ENCODE measurements around the gene TRDN. TPM values are rescaled to one million over a fixed set of nuclear protein-coding genes. Genes with fewer than 3 reads are reported as not detected.

Gene TRDN
- total RNA-seq, 1 experiment from 2014 or later: 39.8 TPM

DNA sequence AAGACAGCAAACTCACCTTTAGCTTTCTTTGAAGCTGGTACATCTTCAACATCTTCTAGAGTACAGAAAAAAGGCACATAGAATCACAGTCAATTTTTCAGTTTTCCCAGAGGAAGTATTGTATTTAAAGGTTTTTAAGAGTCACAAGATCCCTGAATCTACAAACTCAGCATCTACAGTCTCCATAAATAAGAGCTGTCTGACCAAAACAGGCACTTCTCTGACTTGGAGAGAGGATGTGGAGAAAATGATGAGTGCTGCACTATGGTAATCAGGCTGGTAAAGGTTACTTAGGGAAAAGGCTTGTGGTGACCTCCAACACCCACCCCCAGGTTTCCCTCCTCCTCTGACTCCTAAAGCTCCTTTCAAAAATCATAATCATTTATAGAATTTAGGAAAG, 412.7 kb downstream of the TRDN start (continued):
- TF ChIP-seq USF1 (CRISPR knock-in tag; IDR thresholded peaks at IDR 0.05) (no peak), ZNF317 (CRISPR knock-in tag; IDR thresholded peaks at IDR 0.05; ENCODE audit: borderline replicate concordance, low read depth) (no peak)
- TF ChIP-seq, protein P1, sequence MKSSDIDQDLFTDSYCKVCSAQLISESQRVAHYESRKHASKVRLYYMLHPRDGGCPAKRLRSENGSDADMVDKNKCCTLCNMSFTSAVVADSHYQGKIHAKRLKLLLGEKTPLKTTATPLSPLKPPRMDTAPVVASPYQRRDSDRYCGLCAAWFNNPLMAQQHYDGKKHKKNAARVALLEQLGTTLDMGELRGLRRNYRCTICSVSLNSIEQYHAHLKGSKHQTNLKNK (CRISPR knock-in tag; IDR thresholded peaks at IDR 0.05): no peak
- TF ChIP-seq, protein P2, sequence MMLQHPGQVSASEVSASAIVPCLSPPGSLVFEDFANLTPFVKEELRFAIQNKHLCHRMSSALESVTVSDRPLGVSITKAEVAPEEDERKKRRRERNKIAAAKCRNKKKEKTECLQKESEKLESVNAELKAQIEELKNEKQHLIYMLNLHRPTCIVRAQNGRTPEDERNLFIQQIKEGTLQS (CRISPR knock-in tag; conservative IDR thresholded peaks at IDR 0.05): no peak

DNA sequence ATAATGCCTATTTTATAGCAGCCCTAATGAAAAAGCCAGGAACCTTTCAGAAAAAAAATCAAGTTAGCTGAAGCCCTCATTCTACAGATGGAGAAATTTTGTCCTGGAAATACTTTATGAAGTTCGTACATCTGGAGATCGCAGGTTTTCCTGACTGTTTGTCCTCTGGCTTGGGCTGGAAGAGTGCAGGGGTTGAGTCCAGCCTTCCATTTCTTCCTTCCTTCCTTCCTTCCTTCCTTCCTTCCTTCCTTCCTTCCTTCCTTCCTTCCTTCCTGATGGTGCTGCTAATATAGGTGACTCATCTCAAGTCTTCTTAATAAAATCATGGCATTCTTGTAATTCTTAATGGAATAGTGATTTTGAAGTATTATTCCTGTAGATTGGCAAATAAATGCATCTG, 413.3 kb downstream of the TRDN start:
- Mint-ChIP-seq H3K27me3 (ENCODE audit: low read depth) (no peaks in the 10 kb centered on the region), H3K36me3 (no peaks in the 10 kb centered on the region), H3K4me1 (no peaks in the 10 kb centered on the region), H3K27ac (no peak overlapping the region), H3K9me3 (no peaks in the 10 kb centered on the region), H3K4me3 (no peak overlapping the region)
- no peak for ATAC-seq
- ChIA-PET POLR2A (no interaction called here), CTCF (interaction anchor here (1.2 kb wide), 1 partner anchor 354 kb away, joined by 3 read pairs; no protein-coding TSS in a partner anchor)
- DNase-seq (ENCODE audit: low spot score): no peak
- TF ChIP-seq ERG (CRISPR knock-in tag; IDR thresholded peaks at IDR 0.05): no peak
- no peak for TF ChIP-seq NR3C1 (CRISPR knock-in tag; conservative IDR thresholded peaks at IDR 0.05; ENCODE audit: low read depth)
- no peak for TF ChIP-seq TEAD1 (CRISPR knock-in tag; IDR thresholded peaks at IDR 0.05)
- no peak for TF ChIP-seq ZNF671 (CRISPR knock-in tag; IDR thresholded peaks at IDR 0.05)
- TF ChIP-seq ZNF532 (CRISPR knock-in tag; IDR thresholded peaks at IDR 0.05; ENCODE audit: borderline replicate concordance): no peak
- TF ChIP-seq, protein P3, sequence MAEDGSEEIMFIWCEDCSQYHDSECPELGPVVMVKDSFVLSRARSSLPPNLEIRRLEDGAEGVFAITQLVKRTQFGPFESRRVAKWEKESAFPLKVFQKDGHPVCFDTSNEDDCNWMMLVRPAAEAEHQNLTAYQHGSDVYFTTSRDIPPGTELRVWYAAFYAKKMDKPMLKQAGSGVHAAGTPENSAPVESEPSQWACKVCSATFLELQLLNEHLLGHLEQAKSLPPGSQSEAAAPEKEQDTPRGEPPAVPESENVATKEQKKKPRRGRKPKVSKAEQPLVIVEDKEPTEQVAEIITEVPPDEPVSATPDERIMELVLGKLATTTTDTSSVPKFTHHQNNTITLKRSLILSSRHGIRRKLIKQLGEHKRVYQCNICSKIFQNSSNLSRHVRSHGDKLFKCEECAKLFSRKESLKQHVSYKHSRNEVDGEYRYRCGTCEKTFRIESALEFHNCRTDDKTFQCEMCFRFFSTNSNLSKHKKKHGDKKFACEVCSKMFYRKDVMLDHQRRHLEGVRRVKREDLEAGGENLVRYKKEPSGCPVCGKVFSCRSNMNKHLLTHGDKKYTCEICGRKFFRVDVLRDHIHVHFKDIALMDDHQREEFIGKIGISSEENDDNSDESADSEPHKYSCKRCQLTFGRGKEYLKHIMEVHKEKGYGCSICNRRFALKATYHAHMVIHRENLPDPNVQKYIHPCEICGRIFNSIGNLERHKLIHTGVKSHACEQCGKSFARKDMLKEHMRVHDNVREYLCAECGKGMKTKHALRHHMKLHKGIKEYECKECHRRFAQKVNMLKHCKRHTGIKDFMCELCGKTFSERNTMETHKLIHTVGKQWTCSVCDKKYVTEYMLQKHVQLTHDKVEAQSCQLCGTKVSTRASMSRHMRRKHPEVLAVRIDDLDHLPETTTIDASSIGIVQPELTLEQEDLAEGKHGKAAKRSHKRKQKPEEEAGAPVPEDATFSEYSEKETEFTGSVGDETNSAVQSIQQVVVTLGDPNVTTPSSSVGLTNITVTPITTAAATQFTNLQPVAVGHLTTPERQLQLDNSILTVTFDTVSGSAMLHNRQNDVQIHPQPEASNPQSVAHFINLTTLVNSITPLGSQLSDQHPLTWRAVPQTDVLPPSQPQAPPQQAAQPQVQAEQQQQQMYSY (CRISPR knock-in tag; IDR thresholded peaks at IDR 0.05): no peak
- TF ChIP-seq, protein P4, sequence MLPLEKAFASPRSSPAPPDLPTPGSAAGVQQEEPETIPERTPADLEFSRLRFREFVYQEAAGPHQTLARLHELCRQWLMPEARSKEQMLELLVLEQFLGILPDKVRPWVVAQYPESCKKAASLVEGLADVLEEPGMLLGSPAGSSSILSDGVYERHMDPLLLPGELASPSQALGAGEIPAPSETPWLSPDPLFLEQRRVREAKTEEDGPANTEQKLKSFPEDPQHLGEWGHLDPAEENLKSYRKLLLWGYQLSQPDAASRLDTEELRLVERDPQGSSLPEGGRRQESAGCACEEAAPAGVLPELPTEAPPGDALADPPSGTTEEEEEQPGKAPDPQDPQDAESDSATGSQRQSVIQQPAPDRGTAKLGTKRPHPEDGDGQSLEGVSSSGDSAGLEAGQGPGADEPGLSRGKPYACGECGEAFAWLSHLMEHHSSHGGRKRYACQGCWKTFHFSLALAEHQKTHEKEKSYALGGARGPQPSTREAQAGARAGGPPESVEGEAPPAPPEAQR (CRISPR knock-in tag; IDR thresholded peaks at IDR 0.05): no peak
- no peak for TF ChIP-seq MYBL2 (CRISPR knock-in tag; IDR thresholded peaks at IDR 0.05)
- TF ChIP-seq AR (CRISPR knock-in tag; IDR thresholded peaks at IDR 0.05): no peak
- no peak for TF ChIP-seq KAT7 (CRISPR knock-in tag; IDR thresholded peaks at IDR 0.05; ENCODE audit: borderline replicate concordance)
- no peak for TF ChIP-seq NFATC4 (CRISPR knock-in tag; IDR thresholded peaks at IDR 0.05)
- no peak for TF ChIP-seq E2F1 (CRISPR knock-in tag; IDR thresholded peaks at IDR 0.05)
- no peak for TF ChIP-seq USF1 (CRISPR knock-in tag; IDR thresholded peaks at IDR 0.05)
